ENCODE data around the gene TPCN1. TPM values are rescaled to one million over a fixed set of nuclear protein-coding genes. Genes with fewer than 3 reads are reported as not detected.

Gene TPCN1
- total RNA-seq, 4 donors from 2014 or later = 66.7 to 199 (median 112) TPM

- H3K27ac ChIP-seq = no peak overlapping the region
- TF ChIP-seq POLR2A (IDR thresholded peaks at IDR 0.05) = no peak
- no peak for TF ChIP-seq CTCF (IDR thresholded peaks at IDR 0.05)
- no peak overlapping the region for H3K4me3 ChIP-seq
- no peaks in the 10 kb centered on the region for H3K9me3 ChIP-seq
- H3K27me3 ChIP-seq = no peaks in the 10 kb centered on the region
- H3K36me3 ChIP-seq = peaks cover 0 to 98% (median 0%) of the 10 kb centered on the region in 3 donors
- DNase-seq = no peak
- H3K4me1 ChIP-seq = no peaks in the 10 kb centered on the region
These were observed 70.3 kb downstream of the TPCN1 start for GRCh38 chr12:113291586-113291985.

- TF ChIP-seq CTCF (IDR thresholded peaks at IDR 0.05) (no peak), POLR2A (IDR thresholded peaks at IDR 0.05) (no peak)
- Histone ChIP-seq H3K36me3 (peaks cover 0 to 98% (median 0%) of the 10 kb centered on the region in 3 donors), H3K4me3 (no peak overlapping the region), H3K27ac (no peak overlapping the region), H3K4me1 (no peaks in the 10 kb centered on the region), H3K27me3 (no peaks in the 10 kb centered on the region), H3K9me3 (no peaks in the 10 kb centered on the region)
- no peak for DNase-seq
These were observed 70.8 kb downstream of the TPCN1 start for GRCh38 chr12:113292091-113292490.

GRCh38 chr12:113292547-113292946 is 71.3 kb downstream of the TPCN1 start:
- no peak for DNase-seq
- H3K4me3 ChIP-seq = no peak overlapping the region
- H3K27ac ChIP-seq = no peak overlapping the region
- H3K4me1 ChIP-seq = no peaks in the 10 kb centered on the region
- H3K36me3 ChIP-seq = peaks cover 0 to 95% (median 0%) of the 10 kb centered on the region in 3 donors
- H3K27me3 ChIP-seq = no peaks in the 10 kb centered on the region
- TF ChIP-seq CTCF (IDR thresholded peaks at IDR 0.05) (no peak), POLR2A (IDR thresholded peaks at IDR 0.05) (no peak)
- H3K9me3 ChIP-seq = no peaks in the 10 kb centered on the region

- TF ChIP-seq CTCF (IDR thresholded peaks at IDR 0.05) (no peak), POLR2A (IDR thresholded peaks at IDR 0.05) (no peak)
- H3K9me3 ChIP-seq = no peaks in the 10 kb centered on the region
- H3K4me1 ChIP-seq = no peaks in the 10 kb centered on the region
- no peak for DNase-seq
- no peak overlapping the region for H3K27ac ChIP-seq
- no peaks in the 10 kb centered on the region for H3K27me3 ChIP-seq
- H3K4me3 ChIP-seq = no peak overlapping the region
- H3K36me3 ChIP-seq = peaks cover 0 to 90% (median 0%) of the 10 kb centered on the region in 3 donors
These were observed 71.8 kb downstream of the TPCN1 start for GRCh38 chr12:113293100-113293499.

- TF ChIP-seq POLR2A (IDR thresholded peaks at IDR 0.05) (no peak), CTCF (IDR thresholded peaks at IDR 0.05) (no peak)
- no peak overlapping the region for H3K27ac ChIP-seq
- H3K4me1 ChIP-seq = peaks cover 0 to 9% (median 0%) of the 10 kb centered on the region in 4 donors
- no peaks in the 10 kb centered on the region for H3K9me3 ChIP-seq
- no peaks in the 10 kb centered on the region for H3K27me3 ChIP-seq
- H3K4me3 ChIP-seq = no peak overlapping the region
- H3K36me3 ChIP-seq = peaks cover 0 to 77% (median 0%) of the 10 kb centered on the region in 3 donors
- no peak for DNase-seq
These were observed 74.8 kb downstream of the TPCN1 start for GRCh38 chr12:113295886-113296556.

Measured in Peyer's patch (tissue), 4 donors.